ENCODE measurements around the gene FAM168B.
A peak's percentile ranks its signal among the peaks of the same experiment; 100 is the strongest.

FAM168B gene

GRCh38 chr2:131033786-131034121, 59.5 kb downstream of the FAM168B start:
- DNase-seq (ENCODE audit: low read depth), result no peak
- no peak overlapping the region for H3K4me3 ChIP-seq (ENCODE audit: low read length)
- TF ChIP-seq CTCF (conservative IDR thresholded peaks at IDR 0.05; ENCODE audit: low read depth, low read length), result no peak

- no peak for DNase-seq (ENCODE audit: low read depth)
- no peak for TF ChIP-seq CTCF (conservative IDR thresholded peaks at IDR 0.05; ENCODE audit: low read depth, low read length)
- no peak overlapping the region for H3K4me3 ChIP-seq (ENCODE audit: low read length)
Observed at GRCh38 chr2:131032393-131032836, 60.8 kb downstream of the FAM168B start.

- TF ChIP-seq CTCF (conservative IDR thresholded peaks at IDR 0.05; ENCODE audit: low read depth, low read length), result peak; percentile 3
- H3K4me3 ChIP-seq (ENCODE audit: low read length), result no peak overlapping the region
- no peak for DNase-seq (ENCODE audit: low read depth)
Observed at GRCh38 chr2:131031875-131032274, 61.4 kb downstream of the FAM168B start.

- H3K4me3 ChIP-seq (ENCODE audit: low read length), result no peak overlapping the region
- DNase-seq (ENCODE audit: low read depth), result no peak
- TF ChIP-seq CTCF (conservative IDR thresholded peaks at IDR 0.05; ENCODE audit: low read depth, low read length), result no peak
Observed at GRCh38 chr2:131031431-131031841, 61.8 kb downstream of the FAM168B start.

- no peak for DNase-seq (ENCODE audit: low read depth)
- no peak for TF ChIP-seq CTCF (conservative IDR thresholded peaks at IDR 0.05; ENCODE audit: low read depth, low read length)
- H3K4me3 ChIP-seq (ENCODE audit: low read length), result no peak overlapping the region
Observed at GRCh38 chr2:131030478-131030971, 62.7 kb downstream of the FAM168B start.

- no peak for DNase-seq (ENCODE audit: low read depth)
- H3K4me3 ChIP-seq (ENCODE audit: low read length), result no peak overlapping the region
- TF ChIP-seq CTCF (conservative IDR thresholded peaks at IDR 0.05; ENCODE audit: low read depth, low read length), result no peak
Observed at GRCh38 chr2:131029812-131030211, 63.4 kb downstream of the FAM168B start.

GRCh38 chr2:131027566-131028528, 65.4 kb downstream of the FAM168B start:
- no peak for DNase-seq (ENCODE audit: low read depth)
- TF ChIP-seq CTCF (conservative IDR thresholded peaks at IDR 0.05; ENCODE audit: low read depth, low read length), result no peak
- no peak overlapping the region for H3K4me3 ChIP-seq (ENCODE audit: low read length)

All from retinal pigment epithelial cell (primary cell).